DMS114 treated with DMSO at 0.1 percent for 48 hours (cell line): ENCODE results near the gene FRY.

Source experiments
- DNase-seq: peaks from one replicate; lab custom pipeline; 2025; ENCODE audit not compliant: unreplicated experiment; lab: John Stamatoyannopoulos, UW

The FRY gene

GRCh38 chr13:32297206-32297605 is 265.6 kb downstream of the FRY start:
- DNase-seq, result no peak

DNA sequence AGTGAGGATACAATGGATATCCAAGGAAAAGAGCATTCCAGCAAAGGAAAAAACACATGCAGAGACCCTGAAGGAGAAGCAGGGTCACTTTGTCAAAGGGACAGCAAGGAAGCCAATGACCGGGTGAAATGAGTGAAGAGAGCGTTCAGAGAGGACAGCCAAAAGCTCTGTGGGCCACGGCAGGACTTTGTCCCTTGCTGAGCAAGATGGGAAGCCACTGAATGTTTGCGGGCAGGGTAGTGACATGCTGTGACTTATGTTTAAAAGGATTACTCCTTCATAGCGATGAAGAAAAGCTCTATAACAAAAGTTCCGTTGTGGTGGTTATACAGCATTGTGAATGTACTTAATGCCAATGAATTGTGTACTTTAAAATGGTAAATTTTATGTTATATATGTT is 267.1 kb downstream of the FRY start:
- no peak for DNase-seq

DNA sequence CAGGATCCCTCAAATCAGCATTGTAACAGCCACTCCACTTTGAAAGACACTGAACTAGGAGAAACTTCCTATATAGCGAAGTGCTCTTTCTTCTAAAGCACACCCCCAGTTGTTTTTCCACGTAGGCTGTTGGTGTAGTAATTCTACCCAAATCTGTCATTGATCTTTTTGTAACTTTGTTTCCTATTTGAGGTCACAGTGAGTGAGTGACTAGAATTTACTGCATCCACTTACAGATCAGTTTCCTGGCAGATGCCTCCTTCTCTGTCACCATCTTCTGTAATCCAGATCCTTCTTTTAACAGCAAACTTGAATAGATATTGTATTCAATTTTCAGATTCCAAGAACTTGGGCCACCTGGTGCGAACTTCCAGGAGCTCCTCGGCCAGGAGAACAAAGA is 268.3 kb downstream of the FRY start:
- DNase-seq, result no peak

- no peak for DNase-seq
Observed at GRCh38 chr13:32300406-32300805, 268.8 kb downstream of the FRY start.

DNA sequence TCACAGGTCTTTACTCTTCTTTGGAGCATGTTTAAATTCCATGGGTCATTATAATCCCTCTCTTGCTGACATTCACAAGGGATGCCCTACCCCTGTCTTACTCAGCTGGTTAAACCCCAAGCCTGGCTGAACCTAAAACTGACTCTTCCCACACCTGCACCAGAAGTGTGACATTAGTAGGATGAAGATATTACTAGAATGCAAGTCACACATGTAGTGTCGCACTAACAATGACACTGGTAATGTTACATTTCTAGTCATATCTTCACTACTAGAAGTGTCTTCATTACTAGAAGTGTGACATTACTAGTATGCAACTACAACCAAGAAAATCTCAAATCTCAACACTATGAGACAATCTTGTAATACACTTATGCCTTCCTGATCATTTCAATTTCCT is 269.3 kb downstream of the FRY start:
- DNase-seq, result no peak

DNA sequence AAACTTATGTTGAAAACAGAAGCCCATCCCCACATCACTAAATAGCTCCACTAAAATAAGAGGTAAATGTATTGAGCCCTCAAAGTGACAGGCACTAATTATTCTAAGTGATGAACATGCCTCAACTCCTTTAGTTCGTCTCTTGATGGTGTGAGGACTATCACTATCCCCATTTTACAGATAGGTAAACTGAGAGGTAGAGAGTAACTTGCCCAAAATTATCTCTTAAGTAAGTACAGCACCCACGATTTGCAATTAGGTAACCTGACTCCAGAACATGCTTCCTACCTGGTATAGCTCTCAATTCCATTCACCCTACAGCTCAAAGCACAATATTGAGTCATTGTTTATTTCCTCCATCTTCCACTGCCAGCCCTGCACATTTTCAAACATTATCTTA is 270.9 kb downstream of the FRY start:
- no peak for DNase-seq

GRCh38 chr13:32305646-32306045 is 274.1 kb downstream of the FRY start:
- no peak for DNase-seq

- no peak for DNase-seq
Observed at GRCh38 chr13:32309312-32310133, 277.9 kb downstream of the FRY start.

- peak; percentile 28 for DNase-seq
Observed at GRCh38 chr13:32310134-32310706, 278.6 kb downstream of the FRY start.

DNA sequence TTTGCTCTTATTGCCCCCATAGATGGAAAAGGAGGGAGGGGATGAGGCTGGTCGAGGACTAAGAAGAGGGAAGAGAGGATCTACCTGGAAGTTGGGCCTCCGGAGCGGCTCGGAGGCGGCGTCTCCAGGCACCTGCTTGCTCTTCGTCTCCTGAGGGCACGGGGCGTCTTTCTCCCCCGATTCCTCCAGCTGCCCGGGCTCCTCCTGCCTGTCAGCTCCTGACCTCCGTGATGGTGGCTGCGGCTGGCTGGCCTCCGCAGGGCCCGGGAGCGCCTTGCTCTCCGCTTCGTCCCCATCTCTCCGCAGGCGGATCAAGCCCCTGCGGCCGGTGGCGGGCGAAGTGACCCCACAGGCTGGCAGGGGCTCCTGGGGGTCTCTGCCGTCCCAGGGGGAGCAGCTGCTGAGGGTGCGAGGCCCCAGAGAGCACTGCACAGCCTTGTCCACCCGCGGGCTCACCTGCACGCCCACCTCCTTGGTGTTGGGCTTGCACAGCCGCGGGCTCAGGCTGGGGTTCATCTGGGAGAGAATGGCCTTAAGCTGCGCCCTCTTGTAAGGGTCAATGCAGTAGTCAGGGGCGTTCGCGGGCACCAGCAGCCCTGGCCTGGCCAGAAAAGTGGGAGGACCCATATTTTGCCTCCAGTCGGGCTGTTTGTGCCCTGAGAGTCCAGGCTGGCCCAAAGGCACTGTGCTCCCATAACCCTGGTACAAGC is 279.8 kb downstream of the FRY start:
- no peak for DNase-seq

DNA sequence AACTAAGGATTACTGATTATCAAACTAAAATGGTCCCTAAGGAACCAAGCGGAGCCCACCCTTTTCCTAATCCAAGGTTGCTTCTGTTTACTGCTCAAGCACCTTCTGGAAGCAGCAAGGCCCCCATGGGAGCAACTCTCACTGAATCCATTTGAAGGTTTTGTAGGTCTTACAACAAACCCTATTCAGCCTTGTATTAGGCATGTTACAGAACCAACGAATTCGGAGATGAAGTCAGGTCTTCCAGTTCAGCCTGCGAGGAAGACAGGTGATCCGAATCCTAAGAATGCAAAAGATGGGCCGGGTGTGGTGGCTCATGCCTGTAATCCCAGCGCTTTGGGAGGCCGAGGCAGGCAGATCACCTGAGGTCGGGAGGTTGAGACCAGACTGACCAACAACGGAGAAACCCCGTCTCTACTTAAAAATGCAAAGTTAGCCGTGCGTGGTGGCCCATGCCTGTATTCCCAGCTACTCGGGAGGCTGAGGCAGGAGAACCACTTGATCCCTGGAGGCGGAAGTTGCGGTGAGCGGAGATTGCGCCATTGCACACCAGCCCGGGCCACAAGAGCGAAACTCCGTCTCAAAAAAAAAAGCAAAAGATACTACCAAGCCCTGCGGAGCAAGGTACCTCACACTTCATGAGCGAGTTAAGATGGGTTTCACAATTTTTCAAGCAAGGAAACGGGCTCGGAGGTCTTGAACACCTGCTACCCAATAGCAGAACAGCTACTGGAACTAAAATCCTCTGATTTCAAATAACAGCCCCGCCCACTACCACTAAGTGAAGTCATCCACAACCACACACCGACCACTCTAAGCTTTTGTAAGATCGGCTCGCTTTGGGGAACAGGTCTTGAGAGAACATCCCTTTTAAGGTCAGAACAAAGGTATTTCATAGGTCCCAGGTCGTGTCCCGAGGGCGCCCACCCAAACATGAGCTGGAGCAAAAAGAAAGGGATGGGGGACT is 283.0 kb downstream of the FRY start:
- peak; percentile 29 for DNase-seq

- peak; percentile 61 for DNase-seq
Observed at GRCh38 chr13:32315238-32316027, 283.9 kb downstream of the FRY start, which contains the start of the genes BRCA2 and ZAR1L. Gene BRCA2 (plus strand): TSS chr13:32315508. CDS start chr13:32316461, 953 bp downstream. Gene ZAR1L (minus strand): TSS chr13:32315363. CDS start chr13:32311925, 3,438 bp downstream.

GRCh38 chr13:32316028-32316339 is 284.4 kb downstream of the FRY start:
- no peak for DNase-seq

DNA sequence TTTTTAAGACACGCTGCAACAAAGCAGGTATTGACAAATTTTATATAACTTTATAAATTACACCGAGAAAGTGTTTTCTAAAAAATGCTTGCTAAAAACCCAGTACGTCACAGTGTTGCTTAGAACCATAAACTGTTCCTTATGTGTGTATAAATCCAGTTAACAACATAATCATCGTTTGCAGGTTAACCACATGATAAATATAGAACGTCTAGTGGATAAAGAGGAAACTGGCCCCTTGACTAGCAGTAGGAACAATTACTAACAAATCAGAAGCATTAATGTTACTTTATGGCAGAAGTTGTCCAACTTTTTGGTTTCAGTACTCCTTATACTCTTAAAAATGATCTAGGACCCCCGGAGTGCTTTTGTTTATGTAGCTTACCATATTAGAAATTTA is 284.9 kb downstream of the FRY start:
- DNase-seq, result no peak

GRCh38 chr13:32317716-32318465 is 286.3 kb downstream of the FRY start:
- no peak for DNase-seq

DNA sequence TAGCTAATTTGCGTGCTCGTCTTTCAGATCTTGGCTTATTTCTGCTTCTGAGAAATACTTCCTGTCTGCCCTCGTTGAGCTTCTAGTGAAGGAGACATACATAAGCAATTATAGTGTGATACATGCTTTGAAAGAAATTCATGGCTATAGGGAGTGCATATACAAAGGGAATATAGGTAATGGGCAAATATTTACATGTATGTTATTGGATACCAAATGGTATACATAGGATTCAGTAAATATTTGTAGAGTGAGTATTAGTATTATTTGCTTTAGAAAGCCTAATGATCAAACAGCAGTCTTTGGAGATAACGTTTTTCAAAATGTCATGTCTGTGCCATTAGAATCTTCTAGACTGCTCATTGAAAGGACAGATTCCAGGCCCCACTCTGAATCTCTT is 289.0 kb downstream of the FRY start:
- DNase-seq, result no peak

DNA sequence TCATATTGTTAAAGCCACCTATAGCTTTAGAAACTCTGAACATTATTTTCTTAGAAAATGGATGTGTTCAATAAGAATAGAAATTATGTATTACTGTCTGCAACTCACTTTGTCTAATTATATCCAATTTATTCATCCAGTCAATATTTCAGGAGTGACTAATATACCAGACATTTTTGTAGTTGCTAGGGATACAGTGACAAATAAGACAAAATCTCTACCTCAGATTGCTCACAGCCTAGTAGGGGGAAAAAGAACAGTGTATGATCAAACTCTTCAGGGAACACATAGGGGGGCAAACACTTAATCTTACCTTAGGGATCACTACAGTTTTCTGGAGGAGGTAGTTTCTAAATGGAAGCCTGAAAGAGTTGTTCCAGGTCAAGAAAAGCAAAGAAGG is 292.3 kb downstream of the FRY start:
- DNase-seq, result no peak

- no peak for DNase-seq
Observed at GRCh38 chr13:32330441-32330840, 298.9 kb downstream of the FRY start.

GRCh38 chr13:32334671-32335070 is 303.1 kb downstream of the FRY start:
- no peak for DNase-seq
